Common myeloid progenitor, CD34-positive (primary cell): ENCODE results near the gene LRMDA. TPM values are rescaled to one million over a fixed set of nuclear protein-coding genes. Genes with fewer than 3 reads are reported as not detected.
A peak's percentile ranks its signal among the peaks of the same experiment; 100 is the strongest.

Source experiments
- CTCF ChIA-PET: fragments of 350-600 bp; sonication (Branson Sonifier 250); formaldehyde crosslinking; loops from one replicate; lab custom pipeline; 2021; ENCODE audit warnings: antibody characterized with exemption; lab: Charles Lee
- POLR2A ChIA-PET: fragments of 350-600 bp; sonication (Branson Sonifier 250); formaldehyde crosslinking; loops from one replicate; lab custom pipeline; 2021; ENCODE audit warnings: antibody characterized with exemption; lab: Charles Lee
- DNase-seq, 3 donors: peaks; one replicate each; pipeline versions ENCODE4 v3.0.0 to v3.0.0-alpha.2; 2013
- H3K27ac ChIP-seq, 2 experiments: 1 replicate in 1 of 2; 2 replicates in 1 of 2; pipeline ENCODE4 v1.7.0; 2013; ENCODE audit warnings: inconsistent platforms in 2 of 2, low read length in 2 of 2, mild to moderate bottlenecking in 2 of 2, low read depth in 1 of 2, moderate library complexity in 1 of 2; ENCODE audit not compliant: severe bottlenecking in 2 of 2, insufficient read depth in 1 of 2, poor library complexity in 1 of 2
- H3K27me3 ChIP-seq, 5 experiments: replicated peaks in 2 of 5; 1 replicate in 3 of 5; 2 replicates in 2 of 5; pipeline versions ENCODE4 v1.6.1 to v1.7.0; 2013; ENCODE audit warnings: low read length in 4 of 5, mild to moderate bottlenecking in 2 of 5, moderate library complexity in 2 of 5, inconsistent platforms in 1 of 5; ENCODE audit not compliant: insufficient read depth in 5 of 5, control insufficient read depth in 4 of 5
- H3K36me3 ChIP-seq, 4 experiments: 1 replicate in 2 of 4; 2 replicates in 2 of 4; pipeline versions ENCODE4 v1.6.1 to v1.7.0; 2013; ENCODE audit warnings: low read length in 3 of 4, control low read depth in 1 of 4, mild to moderate bottlenecking in 1 of 4; ENCODE audit not compliant: control insufficient read depth in 4 of 4, insufficient read depth in 4 of 4
- H3K4me1 ChIP-seq, 4 experiments: 1 replicate in 3 of 4; 2 replicates in 1 of 4; pipeline versions ENCODE4 v1.6.1 to v1.7.1; 2013; ENCODE audit warnings: low read length in 3 of 4, mild to moderate bottlenecking in 3 of 4, control low read depth in 1 of 4, inconsistent platforms in 1 of 4, moderate library complexity in 1 of 4; ENCODE audit not compliant: control insufficient read depth in 4 of 4, insufficient read depth in 4 of 4; ENCODE audit errors: control extremely low read depth in 1 of 4
- H3K4me3 ChIP-seq, 7 experiments: 1 replicate in 4 of 7; 2 replicates in 3 of 7; pipeline versions ENCODE4 v1.5.1 to v1.7.0; 2013; ENCODE audit warnings: mild to moderate bottlenecking in 7 of 7, low read length in 6 of 7, moderate library complexity in 6 of 7, inconsistent platforms in 2 of 7, low read depth in 2 of 7, control low read depth in 1 of 7; ENCODE audit not compliant: insufficient read depth in 4 of 7, control insufficient read depth in 1 of 7; ENCODE audit errors: extremely low read depth in 1 of 7
- H3K9me3 ChIP-seq, 5 experiments: 1 replicate in 4 of 5; 2 replicates in 1 of 5; pipeline versions ENCODE4 v1.6.1 to v1.7.1; 2013; ENCODE audit warnings: low read length in 4 of 5, mild to moderate bottlenecking in 2 of 5, inconsistent platforms in 1 of 5, low read depth in 1 of 5, moderate library complexity in 1 of 5; ENCODE audit not compliant: control insufficient read depth in 4 of 5, insufficient read depth in 2 of 5; ENCODE audit errors: control extremely low read depth in 1 of 5
- WGBS: methylation state at CpG from one replicate; pipeline ENCODE4 v1.1.5; 2013; ENCODE audit not compliant: insufficient coverage; 5-methylcytosine and 5-hydroxymethylcytosine counted together
- polyA plus RNA-seq: library from polyadenylated mRNA; unstranded; fragments of 120-200 nt; gene quantifications from one replicate; pipeline ENCODE4 v1.2.1, GENCODE V29; 2013

LRMDA gene
- polyA plus RNA-seq: 31.2 TPM

- peak; percentile 67 to 91 (median 91) for DNase-seq
- peak within 1 kb of the TSS; percentile 62 to 89 (median 78) for H3K4me3 ChIP-seq
- peaks cover 0 to 6% (median 0%) of the 10 kb centered on the region in 4 experiments for H3K36me3 ChIP-seq
- ChIA-PET POLR2A (interaction anchor here (0.9 to 3.5 kb wide), 2 partner anchors 19 to 30 kb away, joined by 4 to 14 read pairs; partner anchors contain the start of gene ZNF503), CTCF (interaction anchor here (1.2 to 2.2 kb wide), 4 partner anchors 11 to 49 kb away, joined by 3 to 6 read pairs (median 3); no protein-coding TSS in a partner anchor)
- WGBS: 0% methylated on average over 74 of the region's 82 CpGs
- H3K27me3 ChIP-seq: no peaks in the 10 kb centered on the region
- peak within 1 kb of the TSS; percentile 37 to 80 for H3K27ac ChIP-seq
- peaks cover 9 to 56% (median 42%) of the 10 kb centered on the region in 4 experiments for H3K4me1 ChIP-seq
- H3K9me3 ChIP-seq: no peaks in the 10 kb centered on the region
These were observed at the start of gene LRMDA for GRCh38 chr10:75431180-75432111. Gene LRMDA (plus strand): TSS chr10:75431624.

DNA sequence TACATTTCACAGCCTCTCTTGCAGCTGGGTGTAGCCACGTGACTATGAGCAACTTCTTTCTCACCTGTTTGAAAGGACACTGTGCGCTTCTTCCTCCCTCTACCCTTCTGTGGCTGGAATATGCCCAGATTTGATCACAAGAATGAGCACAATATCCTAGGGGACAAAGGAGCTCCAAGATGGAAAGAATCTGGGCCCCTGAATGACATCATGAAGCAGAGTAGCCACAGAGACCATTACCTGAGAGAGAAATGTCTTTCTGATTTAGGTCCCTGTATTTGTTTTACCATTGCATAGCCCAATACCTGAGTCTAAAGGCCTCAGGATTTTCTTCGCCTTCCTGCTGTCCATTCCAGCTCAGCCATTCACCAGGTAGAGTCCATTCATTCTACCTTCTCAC lies 45.3 kb upstream of the LRMDA start:
- H3K27me3 ChIP-seq: no peaks in the 10 kb centered on the region

DNA sequence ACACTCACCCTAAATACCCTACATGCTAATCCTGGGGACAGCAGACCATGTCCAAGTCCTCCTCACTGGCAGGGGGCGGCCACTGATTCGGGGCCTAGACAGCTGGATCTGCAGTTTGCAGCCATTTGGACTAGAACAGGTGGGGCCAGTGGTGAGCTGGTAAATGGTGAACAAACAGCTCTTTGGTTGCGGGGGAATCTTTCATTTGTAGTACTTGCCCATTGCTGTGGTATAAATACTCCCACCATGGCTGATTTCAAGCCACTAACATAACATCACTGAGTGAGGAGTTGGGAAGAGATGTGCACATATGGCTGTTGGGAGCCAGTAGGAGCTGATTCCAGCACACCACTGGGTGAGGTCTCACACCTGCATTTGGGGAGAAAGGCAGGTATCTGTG lies 43.3 kb upstream of the LRMDA start:
- H3K4me1 ChIP-seq: no peaks in the 10 kb centered on the region
- POLR2A ChIA-PET: no interaction called here
- no peak overlapping the region for H3K4me3 ChIP-seq
- peaks cover 0 to 7% (median 0%) of the 10 kb centered on the region in 5 experiments for H3K27me3 ChIP-seq
- CTCF ChIA-PET: no interaction called here
- no peaks in the 10 kb centered on the region for H3K36me3 ChIP-seq
- no peak overlapping the region for H3K27ac ChIP-seq
- 100% methylated on average over 2 of the region's 3 CpGs for WGBS
- no peak for DNase-seq
- H3K9me3 ChIP-seq: peaks cover 0 to 16% (median 2%) of the 10 kb centered on the region in 5 experiments

More for the DNA sequence above, 45.3 kb upstream of the LRMDA start:
- CTCF ChIA-PET: interaction anchor here (1.2 to 1.8 kb wide), 2 partner anchors 8 to 10 kb away, joined by 4 to 5 read pairs; no protein-coding TSS in a partner anchor
- peaks cover 0 to 16% (median 2%) of the 10 kb centered on the region in 5 experiments for H3K9me3 ChIP-seq
- H3K4me3 ChIP-seq: no peak overlapping the region
- DNase-seq: no peak
- H3K27ac ChIP-seq: no peak overlapping the region
- H3K36me3 ChIP-seq: no peaks in the 10 kb centered on the region
- WGBS: 97% methylated on average over 3 of the region's 3 CpGs
- POLR2A ChIA-PET: no interaction called here
- H3K4me1 ChIP-seq: no peaks in the 10 kb centered on the region

DNA sequence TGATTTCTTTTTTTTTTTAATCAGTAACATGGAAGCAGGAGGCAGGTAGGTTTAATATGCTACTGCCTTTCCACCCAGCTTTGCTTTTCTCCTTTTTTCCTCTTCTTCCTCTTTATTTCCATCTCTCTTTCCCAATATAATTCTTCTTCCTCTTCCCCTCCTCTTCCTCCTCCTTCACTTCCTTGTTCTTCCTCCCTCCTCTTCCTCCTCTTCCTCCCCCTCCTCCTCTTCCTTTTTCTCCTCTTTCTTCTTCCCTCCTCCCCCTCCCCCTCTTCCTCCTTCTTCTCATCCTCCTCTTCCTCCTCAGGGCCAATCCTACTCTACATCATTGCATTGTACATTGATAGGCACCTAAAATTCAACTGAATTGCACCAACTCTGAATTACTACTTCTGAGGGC lies 41.2 kb upstream of the LRMDA start:
- H3K27ac ChIP-seq: no peak overlapping the region
- no peaks in the 10 kb centered on the region for H3K36me3 ChIP-seq
- H3K4me1 ChIP-seq: peaks cover 0 to 2% (median under 1%) of the 10 kb centered on the region in 4 experiments
- CTCF ChIA-PET: no interaction called here
- POLR2A ChIA-PET: no interaction called here
- H3K4me3 ChIP-seq: no peak overlapping the region
- peaks cover 0 to 17% (median 5%) of the 10 kb centered on the region in 5 experiments for H3K27me3 ChIP-seq
- DNase-seq: no peak
- peaks cover 0 to 16% (median 2%) of the 10 kb centered on the region in 5 experiments for H3K9me3 ChIP-seq

- Histone ChIP-seq H3K27me3 (peaks cover 0 to 33% (median 22%) of the 10 kb centered on the region in 5 experiments), H3K9me3 (no peaks in the 10 kb centered on the region), H3K4me1 (peaks cover 0 to 21% (median 17%) of the 10 kb centered on the region in 4 experiments), H3K36me3 (no peaks in the 10 kb centered on the region), H3K27ac (no peak overlapping the region), H3K4me3 (no peak overlapping the region)
- no peak for DNase-seq
- ChIA-PET CTCF (interaction anchor here (1.4 kb wide), 1 partner anchor 10 kb away, joined by 3 read pairs; the partner anchor contains the start of gene ZNF503), POLR2A (no interaction called here)
- WGBS: 100% methylated on average over 2 of the region's 2 CpGs
These were observed 39.2 kb upstream of the LRMDA start for GRCh38 chr10:75392271-75392670.

DNA sequence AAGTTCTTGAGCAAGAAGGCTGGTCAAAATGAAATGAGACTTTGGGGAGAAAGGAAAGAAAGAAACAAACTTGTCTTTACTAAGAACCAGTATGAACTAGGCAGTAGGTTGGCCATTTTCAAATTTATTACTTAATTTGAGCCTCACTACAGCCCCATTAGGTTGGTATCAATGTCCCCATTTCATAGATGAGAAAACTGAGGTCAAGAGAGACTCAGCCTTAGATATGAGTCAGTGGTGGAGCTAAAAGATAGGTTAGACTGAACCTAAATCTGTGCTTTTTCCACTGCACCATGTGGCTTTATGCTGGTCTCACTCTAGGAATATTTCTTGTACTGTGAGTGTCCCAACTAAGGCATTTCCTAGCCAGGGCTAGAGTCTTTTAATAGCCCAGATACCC lies 38.7 kb upstream of the LRMDA start:
- POLR2A ChIA-PET: no interaction called here
- no peaks in the 10 kb centered on the region for H3K36me3 ChIP-seq
- CTCF ChIA-PET: interaction anchor here (1.7 kb wide), 1 partner anchor 28 kb away, joined by 3 read pairs; no protein-coding TSS in a partner anchor

More for the DNA sequence above, 38.7 kb upstream of the LRMDA start:
- Histone ChIP-seq H3K27me3 (peaks cover 0 to 38% (median 26%) of the 10 kb centered on the region in 5 experiments), H3K4me1 (peaks cover 0 to 21% (median 17%) of the 10 kb centered on the region in 4 experiments), H3K27ac (no peak overlapping the region), H3K4me3 (no peak overlapping the region), H3K9me3 (no peaks in the 10 kb centered on the region)
- no peak for DNase-seq
